ENCODE measurements around the gene IL17RA. TPM values are rescaled to one million over a fixed set of nuclear protein-coding genes. Genes with fewer than 3 reads are reported as not detected.

IL17RA gene
- total RNA-seq, 1 experiment from 2014 or later: 3.8 TPM

DNA sequence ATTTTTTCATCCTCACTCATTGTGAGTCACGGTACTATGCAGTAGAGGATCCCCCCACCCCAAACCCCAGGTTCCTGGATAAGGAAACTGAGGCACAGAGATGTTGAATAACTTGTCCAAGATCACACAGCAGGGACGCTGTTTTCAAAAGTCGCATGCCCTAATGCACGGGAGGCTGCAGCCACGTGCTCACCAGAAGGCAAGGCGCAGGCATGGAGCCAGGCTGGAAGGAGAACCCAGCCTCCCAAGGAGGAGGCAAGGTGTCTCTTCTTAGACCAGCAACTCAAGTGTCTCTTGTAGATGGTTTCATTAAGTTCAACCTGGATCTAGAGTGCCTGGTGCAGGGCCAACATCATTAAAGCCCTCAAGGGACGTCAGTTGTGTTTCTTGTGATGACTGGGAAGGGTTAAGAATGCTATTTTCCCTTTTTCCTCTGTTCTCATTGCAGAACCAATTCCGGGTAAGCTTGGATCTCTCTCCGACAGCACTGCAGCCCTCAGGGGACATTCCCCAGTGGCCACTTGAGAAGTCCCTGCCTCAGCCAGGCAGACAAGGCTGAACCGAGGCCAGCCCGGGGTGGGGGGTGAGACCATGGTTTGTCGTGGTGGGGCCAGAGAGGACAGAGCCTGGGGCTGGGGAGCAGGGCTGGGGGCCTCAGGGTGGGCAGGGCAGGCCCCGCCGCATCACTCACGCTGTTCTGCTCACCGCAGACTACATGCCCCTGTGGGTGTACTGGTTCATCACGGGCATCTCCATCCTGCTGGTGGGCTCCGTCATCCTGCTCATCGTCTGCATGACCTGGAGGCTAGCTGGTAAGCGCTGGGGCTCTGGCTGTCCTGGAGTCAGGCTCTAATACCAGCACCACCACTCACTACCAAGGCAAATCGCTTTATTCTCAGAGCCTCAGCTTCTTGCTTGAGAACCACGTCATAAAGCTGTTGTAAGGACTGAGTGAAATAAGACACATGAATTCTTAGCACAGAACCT is 20.6 kb downstream of the IL17RA start:
- no peak for DNase-seq (ENCODE audit: low spot score)

DNA sequence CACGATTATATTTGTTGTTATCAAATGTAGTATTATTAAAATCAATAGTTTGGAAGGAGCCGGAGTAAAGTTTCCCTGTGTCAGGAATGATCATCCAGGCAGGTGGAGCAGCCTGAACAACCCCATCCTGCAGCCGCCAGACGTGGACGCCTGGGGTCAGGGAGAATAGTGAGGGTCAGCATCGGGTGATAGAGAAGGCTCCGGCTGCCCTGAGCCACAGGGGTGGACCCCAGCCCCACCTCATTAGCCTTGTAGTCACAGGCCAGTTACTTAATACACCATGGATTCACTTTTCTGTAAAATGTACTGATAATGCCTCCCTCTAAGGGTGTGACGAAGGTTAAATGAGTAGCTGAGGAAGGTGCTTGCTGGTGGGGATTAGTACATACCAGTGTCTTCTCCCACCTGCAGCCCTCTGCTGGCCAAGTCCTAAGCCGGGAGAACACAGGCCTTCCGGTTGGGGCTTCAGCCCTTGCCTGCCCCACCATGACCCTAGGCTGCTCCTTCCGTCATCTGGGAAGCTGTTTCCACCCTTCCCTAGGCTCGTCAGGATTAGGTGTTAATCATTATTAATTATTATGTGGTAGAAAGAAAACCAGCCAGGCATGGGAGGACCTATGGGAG is 21.5 kb downstream of the IL17RA start:
- no peak for DNase-seq (ENCODE audit: low spot score)

DNA sequence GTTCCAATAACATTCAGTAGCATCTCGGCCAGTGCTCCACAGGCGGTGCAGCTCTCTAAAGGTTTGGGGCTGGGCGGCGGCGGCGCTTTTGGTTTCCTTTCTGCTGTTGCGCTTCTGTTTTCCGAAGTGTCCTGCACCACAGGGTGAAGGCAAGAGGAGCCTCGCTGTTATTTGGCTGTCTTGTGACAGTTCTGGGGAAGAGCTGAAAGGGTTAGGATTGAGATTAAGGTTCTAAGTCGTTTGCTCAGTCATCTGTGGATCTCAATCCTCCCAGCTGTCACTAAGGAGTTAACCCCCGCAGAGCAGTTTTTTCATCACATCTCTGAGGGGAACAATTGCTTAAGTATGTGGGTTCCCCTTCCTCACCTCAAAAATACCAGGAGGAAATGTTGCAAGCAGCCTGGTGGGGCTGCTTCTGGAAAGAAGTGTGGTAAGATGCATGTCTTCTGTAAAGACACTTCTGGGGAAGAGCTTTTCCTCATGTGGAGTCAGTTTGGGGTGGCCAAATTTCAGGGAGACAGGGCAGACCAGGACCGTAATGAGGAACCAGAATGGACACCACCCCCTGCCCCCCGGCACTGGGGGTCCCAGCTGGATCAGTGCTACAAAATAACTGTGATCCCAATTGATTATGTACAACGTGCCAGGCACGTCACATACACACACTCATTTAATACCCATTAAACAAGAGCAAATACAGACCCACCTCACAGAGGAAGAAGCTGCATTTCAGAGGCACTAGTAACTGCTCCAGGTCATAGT is 22.2 kb downstream of the IL17RA start:
- DNase-seq (ENCODE audit: low spot score): no peak

DNA sequence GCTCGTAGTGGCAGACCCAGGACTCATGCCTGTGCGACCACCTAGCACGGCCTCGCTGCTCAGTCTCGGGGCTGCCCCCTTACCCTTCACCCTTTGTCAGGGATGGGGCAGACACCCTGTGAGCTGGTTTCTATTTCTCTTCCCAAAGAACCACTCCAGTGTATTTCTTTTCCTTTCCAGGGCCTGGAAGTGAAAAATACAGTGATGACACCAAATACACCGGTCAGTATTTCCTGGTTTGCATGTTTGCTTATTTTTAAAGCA is 22.7 kb downstream of the IL17RA start:
- no peak for DNase-seq (ENCODE audit: low spot score)

DNA sequence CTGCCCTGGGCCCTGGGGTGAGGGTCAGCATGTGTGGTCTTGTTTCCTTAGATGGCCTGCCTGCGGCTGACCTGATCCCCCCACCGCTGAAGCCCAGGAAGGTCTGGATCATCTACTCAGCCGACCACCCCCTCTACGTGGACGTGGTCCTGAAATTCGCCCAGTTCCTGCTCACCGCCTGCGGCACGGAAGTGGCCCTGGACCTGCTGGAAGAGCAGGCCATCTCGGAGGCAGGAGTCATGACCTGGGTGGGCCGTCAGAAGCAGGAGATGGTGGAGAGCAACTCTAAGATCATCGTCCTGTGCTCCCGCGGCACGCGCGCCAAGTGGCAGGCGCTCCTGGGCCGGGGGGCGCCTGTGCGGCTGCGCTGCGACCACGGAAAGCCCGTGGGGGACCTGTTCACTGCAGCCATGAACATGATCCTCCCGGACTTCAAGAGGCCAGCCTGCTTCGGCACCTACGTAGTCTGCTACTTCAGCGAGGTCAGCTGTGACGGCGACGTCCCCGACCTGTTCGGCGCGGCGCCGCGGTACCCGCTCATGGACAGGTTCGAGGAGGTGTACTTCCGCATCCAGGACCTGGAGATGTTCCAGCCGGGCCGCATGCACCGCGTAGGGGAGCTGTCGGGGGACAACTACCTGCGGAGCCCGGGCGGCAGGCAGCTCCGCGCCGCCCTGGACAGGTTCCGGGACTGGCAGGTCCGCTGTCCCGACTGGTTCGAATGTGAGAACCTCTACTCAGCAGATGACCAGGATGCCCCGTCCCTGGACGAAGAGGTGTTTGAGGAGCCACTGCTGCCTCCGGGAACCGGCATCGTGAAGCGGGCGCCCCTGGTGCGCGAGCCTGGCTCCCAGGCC is 23.7 kb downstream of the IL17RA start:
- no peak for DNase-seq (ENCODE audit: low spot score)

DNA sequence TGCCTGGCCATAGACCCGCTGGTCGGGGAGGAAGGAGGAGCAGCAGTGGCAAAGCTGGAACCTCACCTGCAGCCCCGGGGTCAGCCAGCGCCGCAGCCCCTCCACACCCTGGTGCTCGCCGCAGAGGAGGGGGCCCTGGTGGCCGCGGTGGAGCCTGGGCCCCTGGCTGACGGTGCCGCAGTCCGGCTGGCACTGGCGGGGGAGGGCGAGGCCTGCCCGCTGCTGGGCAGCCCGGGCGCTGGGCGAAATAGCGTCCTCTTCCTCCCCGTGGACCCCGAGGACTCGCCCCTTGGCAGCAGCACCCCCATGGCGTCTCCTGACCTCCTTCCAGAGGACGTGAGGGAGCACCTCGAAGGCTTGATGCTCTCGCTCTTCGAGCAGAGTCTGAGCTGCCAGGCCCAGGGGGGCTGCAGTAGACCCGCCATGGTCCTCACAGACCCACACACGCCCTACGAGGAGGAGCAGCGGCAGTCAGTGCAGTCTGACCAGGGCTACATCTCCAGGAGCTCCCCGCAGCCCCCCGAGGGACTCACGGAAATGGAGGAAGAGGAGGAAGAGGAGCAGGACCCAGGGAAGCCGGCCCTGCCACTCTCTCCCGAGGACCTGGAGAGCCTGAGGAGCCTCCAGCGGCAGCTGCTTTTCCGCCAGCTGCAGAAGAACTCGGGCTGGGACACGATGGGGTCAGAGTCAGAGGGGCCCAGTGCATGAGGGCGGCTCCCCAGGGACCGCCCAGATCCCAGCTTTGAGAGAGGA is 24.5 kb downstream of the IL17RA start:
- DNase-seq (ENCODE audit: low spot score): no peak

DNA sequence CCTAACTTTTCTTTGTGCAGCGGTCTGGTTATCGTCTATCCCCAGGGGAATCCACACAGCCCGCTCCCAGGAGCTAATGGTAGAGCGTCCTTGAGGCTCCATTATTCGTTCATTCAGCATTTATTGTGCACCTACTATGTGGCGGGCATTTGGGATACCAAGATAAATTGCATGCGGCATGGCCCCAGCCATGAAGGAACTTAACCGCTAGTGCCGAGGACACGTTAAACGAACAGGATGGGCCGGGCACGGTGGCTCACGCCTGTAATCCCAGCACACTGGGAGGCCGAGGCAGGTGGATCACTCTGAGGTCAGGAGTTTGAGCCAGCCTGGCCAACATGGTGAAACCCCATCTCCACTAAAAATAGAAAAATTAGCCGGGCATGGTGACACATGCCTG is 25.2 kb downstream of the IL17RA start:
- DNase-seq (ENCODE audit: low spot score): no peak

DNA sequence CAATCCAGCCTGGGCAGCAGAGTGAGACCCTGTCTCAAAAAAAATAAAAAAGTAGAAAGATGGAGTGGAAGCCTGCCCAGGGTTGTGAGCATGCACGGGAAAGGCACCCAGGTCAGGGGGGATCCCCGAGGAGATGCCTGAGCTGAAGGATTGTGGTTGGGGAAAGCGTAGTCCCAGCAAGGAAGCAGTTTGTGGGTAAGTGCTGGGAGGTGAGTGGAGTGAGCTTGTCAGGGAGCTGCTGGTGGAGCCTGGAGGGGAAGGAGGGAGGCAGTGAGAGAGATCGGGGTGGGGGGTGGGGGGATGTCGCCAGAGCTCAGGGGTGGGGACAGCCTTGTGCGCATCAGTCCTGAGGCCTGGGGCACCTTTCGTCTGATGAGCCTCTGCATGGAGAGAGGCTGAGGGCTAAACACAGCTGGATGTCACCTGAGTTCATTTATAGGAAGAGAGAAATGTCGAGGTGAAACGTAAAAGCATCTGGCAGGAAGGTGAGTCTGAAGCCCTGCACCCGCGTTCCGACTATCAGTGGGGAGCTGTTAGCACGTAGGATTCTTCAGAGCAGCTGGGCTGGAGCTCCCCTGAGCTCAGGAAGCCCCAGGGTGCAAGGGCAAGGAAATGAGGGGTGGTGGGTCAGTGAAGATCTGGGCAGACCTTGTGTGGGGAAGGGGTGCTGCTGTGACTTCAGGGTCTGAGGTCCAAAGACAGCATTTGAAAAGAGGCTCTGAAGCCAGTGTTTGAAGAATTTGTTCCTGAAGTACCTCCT is 26.2 kb downstream of the IL17RA start:
- no peak for DNase-seq (ENCODE audit: low spot score)

DNA sequence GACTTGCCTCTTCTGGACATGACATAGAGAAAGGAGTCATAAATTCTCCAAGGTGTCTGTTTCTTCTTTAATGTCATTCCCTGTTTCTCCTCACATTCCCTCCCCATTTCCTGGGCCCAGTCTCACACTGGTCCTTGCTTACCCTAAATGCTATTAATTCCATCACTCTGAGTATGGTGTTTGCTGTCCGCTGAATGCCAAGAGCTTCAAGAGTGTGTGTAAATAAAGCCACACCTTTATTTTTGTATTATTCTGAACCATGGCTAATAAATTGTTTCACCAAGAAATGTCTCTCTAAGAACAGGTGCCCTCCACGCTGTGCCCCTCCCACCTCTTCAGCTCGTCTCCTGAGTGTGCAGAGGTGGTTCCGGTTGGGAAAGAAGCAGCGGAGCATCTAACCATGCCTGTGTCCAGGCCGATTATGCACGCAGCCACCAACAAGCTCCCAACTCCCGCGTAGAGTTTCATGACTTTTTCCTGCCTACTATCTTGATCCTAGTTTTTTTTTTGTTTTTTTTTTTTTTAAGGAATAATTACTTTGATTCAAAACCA is 27.8 kb downstream of the IL17RA start:
- no peak for DNase-seq (ENCODE audit: low spot score)

DNA sequence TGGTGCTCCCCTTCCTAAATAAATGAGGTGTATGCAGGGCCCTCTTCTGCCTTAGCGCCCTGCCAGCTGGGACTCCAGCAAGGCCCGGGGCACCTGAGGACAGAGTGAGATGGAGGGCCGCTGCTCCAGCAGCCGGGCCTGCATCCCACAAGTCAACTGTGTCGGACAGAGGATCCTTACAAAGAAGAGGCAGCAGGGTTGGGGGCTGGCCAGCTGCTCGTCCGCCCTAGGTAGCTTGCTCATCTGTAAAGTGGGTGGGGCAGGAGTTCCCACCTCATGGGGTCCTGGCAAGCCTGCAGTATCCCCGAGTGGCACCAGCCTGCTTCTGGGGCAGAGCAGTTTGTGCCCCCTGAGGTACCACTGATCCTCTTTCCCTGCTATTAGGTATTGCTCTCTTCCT is 28.8 kb downstream of the IL17RA start:
- DNase-seq (ENCODE audit: low spot score): no peak

DNA sequence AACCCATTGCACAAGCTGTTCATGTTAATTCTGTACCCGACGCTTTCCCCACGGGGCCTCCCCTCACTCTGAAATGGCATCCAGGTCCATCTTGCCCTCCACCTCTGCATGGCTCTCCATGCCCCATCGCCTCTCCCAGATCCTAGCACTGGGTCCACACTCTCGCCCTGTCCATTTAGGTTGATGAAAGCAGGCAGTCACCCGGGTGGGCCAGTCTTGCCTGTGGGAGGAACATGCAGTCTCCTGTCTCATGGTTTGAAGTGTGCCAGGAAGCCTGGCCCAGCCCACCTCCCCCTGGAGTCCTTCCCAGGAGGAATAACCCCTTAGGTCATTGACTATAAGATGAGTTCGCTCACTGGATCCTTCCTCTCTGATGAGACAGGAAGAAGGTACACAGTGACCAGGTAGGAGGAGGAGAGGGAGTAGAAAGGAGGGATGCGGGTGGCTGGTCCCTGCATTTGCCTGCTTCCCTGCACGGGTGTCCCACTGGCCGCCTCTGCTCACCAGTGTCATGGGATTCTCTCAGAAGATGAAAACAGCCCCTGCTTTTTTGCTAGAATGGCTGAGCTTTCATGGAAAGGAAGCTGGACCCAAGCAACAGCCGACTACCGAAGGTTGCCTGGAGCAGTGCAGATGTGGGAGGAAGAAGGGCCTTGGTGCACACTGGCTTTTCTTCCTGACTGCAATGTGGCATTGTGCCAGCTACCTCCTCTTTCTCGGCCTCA is 29.5 kb downstream of the IL17RA start:
- DNase-seq (ENCODE audit: low spot score): no peak

DNA sequence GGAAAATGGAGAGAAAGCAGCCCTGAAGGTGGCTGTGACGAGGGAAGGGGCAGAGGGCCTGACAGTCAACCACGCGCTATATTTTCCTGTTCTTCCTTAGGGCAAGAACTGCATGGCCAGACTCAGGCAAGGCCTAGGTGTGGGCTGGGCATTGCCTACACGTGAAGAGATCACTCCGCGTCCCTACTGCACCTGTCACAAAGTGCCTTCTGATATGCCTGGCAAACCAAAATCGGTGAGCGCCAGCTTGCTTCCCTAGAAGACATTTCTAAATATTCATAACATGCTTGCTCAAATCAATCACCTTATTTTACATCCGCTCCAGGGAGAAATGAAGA is 30.1 kb downstream of the IL17RA start:
- no peak for DNase-seq (ENCODE audit: low spot score)

DNA sequence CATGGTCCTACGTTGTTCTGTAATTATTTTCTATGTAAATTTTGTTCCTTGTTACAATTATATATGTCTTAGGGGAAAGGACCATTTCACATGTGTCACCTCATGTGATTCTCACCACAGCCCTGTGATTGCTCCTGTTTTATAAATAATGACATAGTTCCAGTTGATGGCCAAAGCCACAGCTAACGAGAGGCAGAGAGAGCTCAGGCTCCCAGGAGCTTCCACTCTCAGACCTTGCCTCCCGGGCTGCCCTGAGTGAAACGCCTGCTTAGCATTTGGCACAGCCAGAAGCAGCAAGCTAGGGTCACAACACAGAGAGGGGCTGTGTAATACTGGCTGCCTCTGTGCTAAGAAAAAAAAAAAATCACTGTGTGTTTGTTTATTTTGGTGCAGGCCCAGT is 30.4 kb downstream of the IL17RA start:
- DNase-seq (ENCODE audit: low spot score): no peak

DNA sequence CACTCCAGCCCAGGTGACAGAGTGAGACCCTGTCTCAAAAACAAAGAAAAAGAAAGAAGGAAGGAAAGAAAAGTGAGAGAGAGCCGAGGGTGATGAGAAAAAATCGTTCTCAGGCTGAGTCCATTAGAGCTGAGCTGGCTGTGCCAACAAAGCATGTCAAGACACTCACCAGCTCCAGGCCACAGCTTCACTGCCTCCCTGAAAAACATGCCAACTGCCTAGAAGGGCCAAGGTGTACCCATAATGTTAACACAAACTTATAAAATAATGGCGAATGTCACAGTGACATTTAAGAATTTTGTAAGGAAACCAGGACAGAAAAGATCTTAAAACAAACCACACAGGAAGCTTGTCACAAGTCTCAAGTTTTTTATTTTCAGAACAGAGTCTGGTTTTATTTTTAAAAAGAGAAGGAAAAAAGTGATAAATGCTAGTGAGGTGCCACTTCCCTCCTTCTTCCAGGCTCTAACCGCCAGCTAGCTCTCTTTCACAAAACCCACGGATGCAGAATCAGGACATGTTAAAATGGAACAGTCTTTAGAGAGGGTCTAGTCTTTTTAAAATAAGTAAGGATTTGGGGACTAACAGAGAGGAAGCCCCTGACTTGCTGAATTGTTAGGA is 31.3 kb downstream of the IL17RA start:
- DNase-seq (ENCODE audit: low spot score): no peak

DNA sequence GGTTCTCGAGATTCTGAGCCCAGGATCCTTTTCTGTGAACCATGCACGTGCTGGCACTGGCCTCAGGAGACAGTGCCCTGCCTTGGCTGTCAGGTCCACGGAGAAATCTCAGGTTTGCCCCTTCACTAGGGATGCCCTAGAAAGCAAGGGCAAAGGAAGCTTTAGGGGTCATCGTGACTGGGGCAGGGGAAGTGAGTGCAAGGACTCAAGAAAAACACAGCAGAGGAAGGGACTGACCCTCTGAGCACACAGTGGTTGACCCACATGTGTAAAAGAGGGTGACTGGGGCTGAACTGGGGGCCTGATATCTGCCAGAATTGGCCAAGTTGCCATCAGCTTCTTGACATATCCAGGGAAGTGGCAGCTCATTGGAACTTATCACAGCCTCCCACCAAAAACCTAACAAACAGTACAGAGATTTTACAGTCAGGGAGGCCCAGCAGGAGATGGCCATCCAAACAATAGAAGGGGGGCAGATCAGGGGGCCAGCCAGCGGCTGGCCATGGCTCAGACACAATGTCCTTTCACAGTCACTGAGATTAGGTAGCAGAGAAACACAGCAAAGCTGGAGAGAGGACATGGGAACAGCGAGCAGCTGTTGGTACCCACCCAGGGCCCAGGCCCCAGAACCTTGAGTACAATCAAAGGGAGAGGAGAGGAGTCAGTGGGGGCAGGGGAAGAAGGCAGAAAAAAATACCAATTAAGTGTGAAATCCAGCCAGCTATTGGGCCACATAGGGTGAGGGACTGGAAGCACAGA is 32.0 kb downstream of the IL17RA start:
- no peak for DNase-seq (ENCODE audit: low spot score)

DNA sequence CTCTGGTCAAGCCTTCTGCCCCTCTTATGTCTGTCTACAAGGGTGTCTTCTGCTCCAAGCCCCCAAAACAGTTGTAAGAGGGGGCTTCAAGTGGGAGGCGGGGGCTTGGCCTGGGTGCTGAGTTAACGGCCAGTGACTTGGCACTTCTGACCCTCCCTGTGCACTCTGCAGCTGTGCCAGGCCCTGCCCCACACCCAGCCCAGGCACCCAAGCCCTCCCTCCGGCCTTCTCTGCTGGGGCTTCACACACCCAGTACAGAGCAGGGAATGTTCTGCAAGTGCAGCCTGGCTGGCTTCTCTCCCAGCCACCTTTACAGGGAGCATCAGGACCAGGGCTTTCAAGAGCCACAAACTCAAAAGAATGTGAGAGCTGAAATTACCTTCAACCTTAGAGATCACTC is 32.6 kb downstream of the IL17RA start:
- DNase-seq (ENCODE audit: low spot score): no peak

DNA sequence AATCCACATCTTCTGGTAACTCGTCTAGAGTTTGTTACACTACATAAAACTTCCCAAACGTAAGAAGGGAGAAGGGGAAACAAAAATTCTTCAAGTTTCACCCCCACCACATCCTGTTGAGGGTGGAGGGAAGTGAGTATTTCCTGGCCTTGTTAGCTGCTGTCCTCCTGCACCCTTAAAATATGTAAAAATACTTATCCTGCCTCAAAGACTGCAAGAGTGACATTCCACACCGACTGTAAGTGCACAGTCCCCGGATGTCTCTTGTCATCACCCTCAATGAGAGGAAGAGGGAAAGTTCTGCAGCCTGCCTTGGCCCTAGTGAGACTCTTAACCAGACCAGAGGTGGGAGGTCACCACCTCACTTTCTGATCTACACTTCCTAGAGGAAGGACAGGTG is 33.1 kb downstream of the IL17RA start:
- no peak for DNase-seq (ENCODE audit: low spot score)

DNA sequence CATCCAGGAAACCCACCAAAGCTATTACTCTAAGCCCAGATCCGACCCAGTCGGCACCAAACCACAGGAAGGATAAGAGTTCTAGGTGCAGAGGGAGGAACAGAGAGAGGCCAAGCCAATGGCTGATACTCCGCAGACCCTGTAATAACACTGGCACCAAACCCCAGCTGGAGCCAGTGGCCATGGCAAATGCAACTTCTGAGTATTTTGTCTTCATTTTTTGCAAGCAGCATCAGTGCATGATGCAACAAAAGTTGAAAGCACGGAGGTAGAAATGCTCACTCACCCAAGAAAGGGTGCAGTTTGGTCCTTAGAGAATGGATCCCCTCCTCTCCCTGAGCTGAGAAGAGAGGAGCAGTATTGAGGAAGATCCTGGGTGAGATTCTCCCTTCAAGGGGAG is 33.5 kb downstream of the IL17RA start:
- DNase-seq (ENCODE audit: low spot score): no peak

Measured in HT-29 (cell line).